Kidney epithelial cell (primary cell): ENCODE measurements around the gene ENHO. TPM values are rescaled to one million over a fixed set of nuclear protein-coding genes. Genes with fewer than 3 reads are reported as not detected.
"Not testable (repeated sequence)": the region's sequence is repeated elsewhere in the genome, so short reads cannot be mapped to it uniquely, and the experiment has no call there.

Experiments
- DNase-seq: peaks from one replicate; pipeline ENCODE4 v3.0.0-alpha.2; 2010; ENCODE audit warnings: low read depth
- H3K27me3 ChIP-seq: 2 replicates; pipeline ENCODE4 v1.6.0; 2011; ENCODE audit warnings: low read length; ENCODE audit not compliant: control insufficient read depth, insufficient read depth
- H3K36me3 ChIP-seq: 2 replicates; pipeline ENCODE4 v1.5.1; 2011; ENCODE audit warnings: low read length; ENCODE audit not compliant: control insufficient read depth, insufficient read depth
- H3K4me3 ChIP-seq: 2 replicates; pipeline ENCODE4 v1.5.1; 2011; ENCODE audit warnings: low read depth, mild to moderate bottlenecking, control low read depth, low read length
- total RNA-seq: library from RNA; depleted of rRNA; stranded (reverse); fragments of >200 nt; gene quantifications from 2 replicates; pipeline ENCODE4 v1.2.3, GENCODE V29; 2015
- TF ChIP-seq, protein P1 (sequence below): IDR thresholded peaks from 2 replicates; pipeline ENCODE4 v1.5.1; 2011; ENCODE audit warnings: mild to moderate bottlenecking, moderate library complexity, low read length, control low read depth, inconsistent platforms; ENCODE audit not compliant: insufficient read depth, poor library complexity, severe bottlenecking

The ENHO gene
- total RNA-seq, 1 donor from 2014 or later: 1.5 TPM

DNA sequence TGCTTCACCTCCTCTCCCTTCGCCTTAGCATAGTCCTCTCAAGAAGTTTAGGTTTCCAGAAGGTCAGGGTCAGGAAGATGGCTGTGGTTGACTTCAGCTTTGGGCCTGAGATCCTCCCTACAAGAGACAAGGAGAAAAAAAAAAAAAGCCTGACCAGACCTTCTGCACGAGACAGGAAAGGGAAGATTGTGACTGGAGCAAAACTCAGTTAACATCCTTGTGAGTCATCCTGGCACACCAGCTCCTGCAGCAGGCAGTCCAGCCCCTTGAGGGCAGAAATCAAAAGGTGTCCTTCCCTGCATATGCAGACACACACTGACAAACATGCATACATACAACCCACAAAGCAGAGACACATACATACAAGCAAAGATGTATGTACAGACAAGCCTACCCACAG, 18.0 kb upstream of the ENHO start:
- TF ChIP-seq, protein P1, sequence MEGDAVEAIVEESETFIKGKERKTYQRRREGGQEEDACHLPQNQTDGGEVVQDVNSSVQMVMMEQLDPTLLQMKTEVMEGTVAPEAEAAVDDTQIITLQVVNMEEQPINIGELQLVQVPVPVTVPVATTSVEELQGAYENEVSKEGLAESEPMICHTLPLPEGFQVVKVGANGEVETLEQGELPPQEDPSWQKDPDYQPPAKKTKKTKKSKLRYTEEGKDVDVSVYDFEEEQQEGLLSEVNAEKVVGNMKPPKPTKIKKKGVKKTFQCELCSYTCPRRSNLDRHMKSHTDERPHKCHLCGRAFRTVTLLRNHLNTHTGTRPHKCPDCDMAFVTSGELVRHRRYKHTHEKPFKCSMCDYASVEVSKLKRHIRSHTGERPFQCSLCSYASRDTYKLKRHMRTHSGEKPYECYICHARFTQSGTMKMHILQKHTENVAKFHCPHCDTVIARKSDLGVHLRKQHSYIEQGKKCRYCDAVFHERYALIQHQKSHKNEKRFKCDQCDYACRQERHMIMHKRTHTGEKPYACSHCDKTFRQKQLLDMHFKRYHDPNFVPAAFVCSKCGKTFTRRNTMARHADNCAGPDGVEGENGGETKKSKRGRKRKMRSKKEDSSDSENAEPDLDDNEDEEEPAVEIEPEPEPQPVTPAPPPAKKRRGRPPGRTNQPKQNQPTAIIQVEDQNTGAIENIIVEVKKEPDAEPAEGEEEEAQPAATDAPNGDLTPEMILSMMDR: no peak
- H3K36me3 ChIP-seq: no peaks in the 10 kb centered on the region
- H3K4me3 ChIP-seq: no peak overlapping the region
- no peak for DNase-seq
- H3K27me3 ChIP-seq: peaks cover 5% of the 10 kb centered on the region

DNA sequence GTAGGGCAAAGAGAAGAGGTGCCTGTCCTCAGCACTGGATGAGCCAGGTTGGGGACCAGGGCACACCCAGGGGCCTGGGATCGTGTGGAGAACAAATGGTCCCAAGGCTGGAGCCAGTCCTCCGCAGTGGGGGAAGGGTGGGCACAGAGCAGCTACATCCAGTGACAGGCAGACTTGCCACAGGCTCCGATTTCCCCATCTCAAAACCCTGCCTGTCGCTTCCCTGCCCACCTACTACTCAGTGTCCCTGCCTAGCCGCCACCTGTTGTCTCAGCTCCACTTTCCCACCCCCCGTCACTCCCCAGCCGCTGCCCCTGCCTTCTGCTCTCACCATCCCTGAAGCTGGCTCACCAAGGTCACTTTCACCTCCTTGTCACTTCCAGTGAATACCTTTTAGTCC, 13.9 kb upstream of the ENHO start:
- H3K36me3 ChIP-seq: no peaks in the 10 kb centered on the region
- DNase-seq: no peak
- peaks cover 5% of the 10 kb centered on the region for H3K27me3 ChIP-seq
- H3K4me3 ChIP-seq: no peak overlapping the region
- TF ChIP-seq, protein P1: no peak

DNA sequence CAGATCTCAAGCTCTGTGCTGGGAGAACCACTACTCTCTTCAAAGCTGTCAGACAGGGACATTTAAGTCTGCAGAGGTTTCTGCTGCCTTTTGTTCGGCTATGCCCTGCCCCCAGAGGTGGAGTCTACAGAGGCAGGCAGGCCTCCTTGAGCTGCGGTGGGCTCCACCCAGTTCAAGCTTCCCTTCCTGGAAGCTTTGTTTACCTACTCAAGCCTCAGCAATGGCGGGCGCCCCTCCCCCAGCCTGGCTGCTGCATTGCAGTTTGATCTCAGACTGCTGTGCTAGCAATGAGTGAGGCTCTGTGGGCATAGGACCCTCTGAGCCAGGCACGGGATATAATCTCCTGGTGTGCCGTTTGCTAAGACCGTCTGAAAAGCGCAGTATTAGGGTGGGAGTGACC, 9.3 kb upstream of the ENHO start:
- not testable (repeated sequence) for H3K36me3 ChIP-seq, DNase-seq, H3K4me3 ChIP-seq, H3K27me3 ChIP-seq

DNA sequence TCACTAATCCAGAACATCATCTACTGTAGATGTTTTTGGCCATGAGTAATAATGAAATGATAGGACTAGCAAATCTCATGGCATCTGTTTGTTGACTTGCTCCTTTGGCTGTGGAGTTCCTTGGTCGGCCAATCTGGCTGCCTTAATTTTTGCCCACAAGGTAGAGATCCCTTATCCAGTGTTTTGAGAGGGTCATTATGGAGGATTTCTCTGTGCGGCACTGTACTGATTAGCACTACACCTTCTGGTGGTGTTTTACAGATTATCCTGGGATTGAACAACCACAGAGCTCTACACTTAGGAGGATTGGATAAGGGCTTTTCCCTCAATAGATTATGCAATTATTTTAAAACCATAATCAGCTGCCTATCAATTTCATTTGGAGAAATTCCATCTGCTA, 3.2 kb upstream of the ENHO start:
- DNase-seq: no peak
- H3K27me3 ChIP-seq: peaks cover 15% of the 10 kb centered on the region
- H3K4me3 ChIP-seq: no peak overlapping the region

DNA sequence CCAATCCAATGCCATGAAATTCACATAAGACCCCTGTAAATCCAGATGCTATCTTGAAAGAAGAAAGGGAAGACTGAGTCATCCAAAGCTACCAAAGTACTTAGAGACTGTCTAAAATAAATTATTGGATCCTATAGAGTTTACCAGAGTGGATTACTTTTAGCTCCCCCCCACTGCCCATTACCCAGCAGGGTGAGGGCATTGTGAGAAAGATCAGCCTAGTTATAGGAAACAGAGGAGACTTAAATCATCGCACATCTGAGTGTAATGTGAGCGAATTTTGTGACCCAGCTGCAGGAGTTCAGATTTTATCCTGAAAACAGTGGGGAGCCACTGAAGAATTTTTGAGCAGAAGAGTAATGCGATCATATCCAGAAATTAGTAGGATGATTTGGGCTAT, 1.6 kb upstream of the ENHO start:
- H3K4me3 ChIP-seq: no peak overlapping the region
- TF ChIP-seq, protein P1: no peak
- H3K27me3 ChIP-seq: peaks cover 25% of the 10 kb centered on the region
- DNase-seq: no peak
- no peaks in the 10 kb centered on the region for H3K36me3 ChIP-seq

More for the DNA sequence above, 3.2 kb upstream of the ENHO start:
- TF ChIP-seq, protein P1: no peak
- H3K36me3 ChIP-seq: no peaks in the 10 kb centered on the region

DNA sequence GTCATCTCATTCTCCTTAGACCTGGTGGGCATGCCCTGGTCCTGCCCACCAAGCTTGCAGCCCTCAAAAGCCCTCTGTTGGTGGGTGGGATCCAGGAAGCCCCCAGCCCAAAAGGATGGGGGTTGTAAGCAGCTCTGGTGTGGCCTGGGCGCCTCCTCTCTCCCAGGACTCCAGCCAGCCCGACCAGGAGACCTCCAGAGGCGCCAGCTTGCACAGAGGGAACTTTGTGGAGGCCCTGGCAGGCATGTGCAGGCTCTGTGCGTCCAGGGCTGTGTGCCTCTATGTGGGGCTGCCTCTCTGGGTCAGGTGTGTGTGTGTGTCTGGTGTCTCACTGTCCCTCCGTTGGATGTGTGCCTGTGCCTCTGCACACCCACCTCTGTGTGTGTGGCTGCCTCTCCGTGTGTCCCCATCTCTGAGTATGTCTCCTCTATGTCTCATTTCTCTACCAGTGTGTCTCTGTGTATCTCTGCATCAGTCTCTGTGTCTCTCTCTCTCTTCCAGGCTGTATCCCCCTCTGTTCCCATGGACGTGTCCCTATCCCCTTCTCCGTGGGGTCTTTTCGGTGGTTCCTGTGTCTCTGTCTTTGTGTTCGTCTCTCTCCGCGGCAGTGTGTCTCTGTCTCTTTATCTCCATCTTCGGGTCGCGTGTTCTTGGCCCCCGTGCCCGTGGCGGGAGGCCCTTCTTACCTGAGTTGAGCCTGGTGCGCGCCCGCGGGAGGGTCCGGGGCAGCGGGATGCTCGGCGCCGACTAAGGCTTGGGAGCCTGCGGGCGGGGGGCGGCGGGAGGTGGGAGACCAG, 501 bp downstream of the ENHO start:
- peaks cover 33% of the 10 kb centered on the region for H3K27me3 ChIP-seq
- peak overlapping the region; percentile 28 for H3K4me3 ChIP-seq
- no peaks in the 10 kb centered on the region for H3K36me3 ChIP-seq
- DNase-seq: no peak
- TF ChIP-seq, protein P1: no peak
